Esophagus muscularis mucosa (tissue), 4 donors: ENCODE results near the gene ISG20.

Experiments
- CTCF ChIP-seq, 3 experiments: fragments of 200-600 bp in 2 of 3; fragments of 450-650 bp in 1 of 3; sonication (generic) in 2 of 3; IDR thresholded peaks; one replicate each; pipeline ENCODE4 v1.5.1; 2017 to 2019; ENCODE audit warnings: antibody characterized with exemption in 3 of 3, mild to moderate bottlenecking in 2 of 3, moderate library complexity in 1 of 3
- EP300 ChIP-seq: sonication (generic); formaldehyde crosslinking; IDR thresholded peaks from one replicate; pipeline ENCODE4 v1.6.1; 2017; ENCODE audit warnings: antibody characterized with exemption
- POLR2A ChIP-seq: fragments of 450-650 bp; IDR thresholded peaks from one replicate; pipeline ENCODE4 v1.6.1; 2017; ENCODE audit warnings: antibody characterized with exemption, moderate library complexity, mild to moderate bottlenecking, low read depth
- POLR2AphosphoS5 ChIP-seq, 2 donors: sonication (generic); formaldehyde crosslinking; IDR thresholded peaks; one replicate each; pipeline ENCODE4 v1.6.1; 2017; ENCODE audit warnings: antibody characterized with exemption in 2 of 2

GRCh38 chr15:88655800-88656488 lies 17.1 kb downstream of the ISG20 start:
- TF ChIP-seq CTCF (IDR thresholded peaks at IDR 0.05) (no peak), EP300 (no peak), POLR2A (no peak), POLR2AphosphoS5 (IDR thresholded peaks at IDR 0.05) (no peak)
